ENCODE data around the gene SLC37A1.

SLC37A1 gene

GRCh38 chr21:42474043-42474831 is 39.4 kb upstream of the SLC37A1 start:
- Mint-ChIP-seq H3K4me3 (no peak overlapping the region), H3K9me3 (ENCODE audit: low read depth) (no peaks in the 10 kb centered on the region), H3K27me3 (no peaks in the 10 kb centered on the region), H3K36me3 (no peaks in the 10 kb centered on the region), H3K4me1 (ENCODE audit: low read depth) (no peaks in the 10 kb centered on the region), H3K27ac (no peak overlapping the region)

GRCh38 chr21:42475036-42475435 is 38.6 kb upstream of the SLC37A1 start:
- Mint-ChIP-seq H3K4me1 (ENCODE audit: low read depth) (no peaks in the 10 kb centered on the region), H3K9me3 (ENCODE audit: low read depth) (no peaks in the 10 kb centered on the region), H3K4me3 (no peak overlapping the region), H3K27me3 (no peaks in the 10 kb centered on the region), H3K36me3 (no peaks in the 10 kb centered on the region), H3K27ac (no peak overlapping the region)

- Mint-ChIP-seq H3K9me3 (ENCODE audit: low read depth) (no peaks in the 10 kb centered on the region), H3K27me3 (no peaks in the 10 kb centered on the region), H3K27ac (no peak overlapping the region), H3K4me3 (no peak overlapping the region), H3K36me3 (no peaks in the 10 kb centered on the region), H3K4me1 (ENCODE audit: low read depth) (no peaks in the 10 kb centered on the region)
These were observed 37.9 kb upstream of the SLC37A1 start for GRCh38 chr21:42475526-42476387.

DNA sequence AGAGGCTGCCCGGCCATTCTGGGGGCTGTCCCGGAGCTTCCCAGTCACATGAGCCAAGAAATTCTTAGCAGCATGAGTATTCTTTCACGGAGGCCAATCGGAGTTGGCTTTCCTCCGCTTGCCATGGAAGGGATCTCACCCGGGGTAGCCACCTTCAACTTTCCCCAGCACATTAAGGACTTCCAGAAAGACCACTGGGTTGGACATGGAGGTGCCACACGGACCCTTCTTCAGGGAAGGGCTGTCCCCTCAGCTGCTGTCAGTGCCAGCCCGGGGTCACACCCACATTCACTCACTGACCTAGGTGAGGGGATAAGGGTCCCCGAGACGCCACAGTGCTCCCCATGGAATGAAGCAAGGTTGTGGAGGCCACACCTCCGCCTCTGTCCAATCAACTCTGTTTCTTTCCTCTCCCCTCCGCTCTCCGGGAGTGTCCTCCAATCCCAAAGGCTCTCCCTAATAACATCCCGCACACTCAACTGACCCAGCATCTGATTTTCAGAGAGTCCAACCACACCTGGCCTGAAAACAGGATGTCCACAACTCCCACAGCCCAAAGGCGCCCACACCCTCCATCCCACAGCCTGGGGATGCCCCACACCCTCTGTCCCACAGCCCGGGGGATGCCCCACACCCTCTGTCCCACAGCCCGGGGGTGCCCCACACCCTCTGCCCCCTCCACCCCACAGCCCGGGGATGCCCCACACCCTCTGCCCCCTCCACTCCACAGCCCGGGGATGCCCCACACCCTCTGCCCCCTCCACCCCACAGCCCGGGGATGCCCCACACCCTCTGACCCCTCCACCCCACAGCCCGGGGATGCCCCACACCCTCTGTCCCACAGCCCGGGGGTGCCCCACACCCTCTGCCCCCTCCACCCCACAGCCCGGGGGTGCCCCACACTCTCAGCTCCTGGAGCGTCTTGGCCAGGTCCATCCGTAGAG is 37.0 kb upstream of the SLC37A1 start:
- Mint-ChIP-seq H3K36me3 (no peaks in the 10 kb centered on the region), H3K27me3 (no peaks in the 10 kb centered on the region), H3K27ac (no peak overlapping the region), H3K4me3 (no peak overlapping the region), H3K9me3 (ENCODE audit: low read depth) (no peaks in the 10 kb centered on the region), H3K4me1 (ENCODE audit: low read depth) (no peaks in the 10 kb centered on the region)

DNA sequence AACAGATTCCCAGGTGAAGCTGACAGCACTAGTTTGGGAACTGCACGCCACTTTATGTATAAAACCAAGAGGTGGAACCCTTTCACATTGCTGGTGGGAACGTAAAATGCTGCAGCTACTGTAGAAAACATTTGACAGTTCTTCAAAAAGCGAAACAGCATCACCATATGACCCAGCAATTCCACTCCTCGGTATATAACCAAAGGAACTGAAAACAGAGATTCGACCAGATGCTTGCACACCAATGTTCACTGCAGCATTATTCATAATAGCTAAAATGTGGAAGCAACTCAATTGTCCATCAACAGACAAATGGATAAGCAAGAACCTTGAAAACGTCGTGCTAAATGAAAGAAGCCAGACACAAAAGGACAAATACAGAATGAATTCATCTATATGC is 35.1 kb upstream of the SLC37A1 start:
- no peaks in the 10 kb centered on the region for H3K9me3 Mint-ChIP-seq (ENCODE audit: low read depth)
- H3K36me3 Mint-ChIP-seq, result no peaks in the 10 kb centered on the region
- H3K4me1 Mint-ChIP-seq (ENCODE audit: low read depth), result no peaks in the 10 kb centered on the region
- H3K4me3 Mint-ChIP-seq, result no peak overlapping the region
- no peaks in the 10 kb centered on the region for H3K27me3 Mint-ChIP-seq
- no peak overlapping the region for H3K27ac Mint-ChIP-seq

GRCh38 chr21:42479582-42479981 is 34.1 kb upstream of the SLC37A1 start:
- H3K27ac Mint-ChIP-seq, result no peak overlapping the region
- no peaks in the 10 kb centered on the region for H3K9me3 Mint-ChIP-seq (ENCODE audit: low read depth)
- H3K4me1 Mint-ChIP-seq (ENCODE audit: low read depth), result no peaks in the 10 kb centered on the region
- H3K36me3 Mint-ChIP-seq, result no peaks in the 10 kb centered on the region
- H3K4me3 Mint-ChIP-seq, result no peak overlapping the region
- H3K27me3 Mint-ChIP-seq, result no peaks in the 10 kb centered on the region

- Mint-ChIP-seq H3K27ac (no peak overlapping the region), H3K4me1 (ENCODE audit: low read depth) (no peaks in the 10 kb centered on the region), H3K36me3 (no peaks in the 10 kb centered on the region), H3K4me3 (no peak overlapping the region), H3K27me3 (no peaks in the 10 kb centered on the region), H3K9me3 (ENCODE audit: low read depth) (no peaks in the 10 kb centered on the region)
These were observed 32.9 kb upstream of the SLC37A1 start for GRCh38 chr21:42480736-42481135.

GRCh38 chr21:42481169-42481568 is 32.5 kb upstream of the SLC37A1 start:
- Mint-ChIP-seq H3K9me3 (ENCODE audit: low read depth) (no peaks in the 10 kb centered on the region), H3K27me3 (no peaks in the 10 kb centered on the region), H3K27ac (no peak overlapping the region), H3K4me3 (no peak overlapping the region), H3K36me3 (no peaks in the 10 kb centered on the region), H3K4me1 (ENCODE audit: low read depth) (no peaks in the 10 kb centered on the region)

DNA sequence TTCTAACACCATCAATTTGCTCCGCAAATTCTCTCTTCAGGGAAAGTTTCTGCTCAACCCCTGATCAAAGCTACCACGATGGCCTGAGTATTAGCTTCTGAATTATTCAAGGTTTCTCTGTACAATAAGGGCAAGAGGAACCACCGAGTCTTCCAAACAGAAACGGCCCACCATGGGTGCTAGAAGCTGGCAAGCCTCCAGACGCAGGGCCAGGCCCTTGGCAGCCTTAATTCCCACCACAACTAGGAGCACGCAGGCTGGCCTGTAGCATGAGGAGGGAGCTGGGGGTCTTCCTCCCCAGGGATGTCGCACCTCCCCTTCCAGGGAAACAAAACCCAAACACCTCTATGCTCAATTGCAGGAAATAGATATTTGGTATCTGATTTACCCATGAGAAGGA is 28.7 kb upstream of the SLC37A1 start:
- no peaks in the 10 kb centered on the region for H3K36me3 Mint-ChIP-seq
- no peak overlapping the region for H3K27ac Mint-ChIP-seq
- no peaks in the 10 kb centered on the region for H3K27me3 Mint-ChIP-seq
- H3K4me3 Mint-ChIP-seq, result no peak overlapping the region
- no peaks in the 10 kb centered on the region for H3K4me1 Mint-ChIP-seq (ENCODE audit: low read depth)
- no peaks in the 10 kb centered on the region for H3K9me3 Mint-ChIP-seq (ENCODE audit: low read depth)

DNA sequence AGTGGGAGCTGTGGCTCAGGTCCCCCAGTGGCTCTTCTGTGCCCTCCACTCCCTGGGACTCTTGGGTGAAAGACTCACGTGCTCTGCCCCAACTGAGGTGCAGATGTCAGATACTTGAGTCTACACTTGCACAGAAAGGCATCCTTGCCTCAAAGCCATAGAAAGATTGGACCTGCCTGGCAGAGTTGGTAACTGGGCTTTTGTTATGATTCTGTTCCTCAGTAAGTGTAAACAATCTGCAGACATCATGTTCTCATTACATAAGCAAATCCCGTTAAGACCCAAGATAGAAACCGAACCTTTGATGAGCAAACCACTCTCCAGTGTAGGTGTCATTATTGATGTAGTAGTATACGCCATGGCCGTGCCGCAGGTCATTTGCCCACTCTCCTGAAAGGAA is 27.6 kb upstream of the SLC37A1 start:
- Mint-ChIP-seq H3K27me3 (no peaks in the 10 kb centered on the region), H3K27ac (no peak overlapping the region), H3K36me3 (no peaks in the 10 kb centered on the region), H3K9me3 (ENCODE audit: low read depth) (no peaks in the 10 kb centered on the region), H3K4me3 (no peak overlapping the region), H3K4me1 (ENCODE audit: low read depth) (no peaks in the 10 kb centered on the region)

DNA sequence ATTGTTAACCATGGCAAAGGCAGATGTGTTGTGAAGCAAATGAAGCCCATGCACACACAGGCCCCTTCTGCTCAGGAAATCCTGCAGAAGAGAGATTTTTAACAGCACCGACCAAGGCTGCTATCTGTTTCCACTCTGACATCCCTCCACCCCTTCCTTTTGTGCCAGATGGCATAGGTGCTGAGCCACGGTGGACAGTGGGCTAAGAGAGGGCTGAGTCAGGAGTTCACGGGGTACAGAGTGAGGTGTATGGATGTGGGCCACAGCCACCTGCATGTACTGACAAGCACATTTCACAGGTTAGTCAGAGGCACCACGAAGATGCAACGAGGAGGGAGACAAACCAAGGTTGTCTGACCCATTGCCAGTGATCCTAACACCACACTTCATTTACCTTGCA is 27.1 kb upstream of the SLC37A1 start:
- no peaks in the 10 kb centered on the region for H3K36me3 Mint-ChIP-seq
- no peaks in the 10 kb centered on the region for H3K4me1 Mint-ChIP-seq (ENCODE audit: low read depth)
- no peaks in the 10 kb centered on the region for H3K27me3 Mint-ChIP-seq
- H3K27ac Mint-ChIP-seq, result no peak overlapping the region
- no peak overlapping the region for H3K4me3 Mint-ChIP-seq
- H3K9me3 Mint-ChIP-seq (ENCODE audit: low read depth), result no peaks in the 10 kb centered on the region

DNA sequence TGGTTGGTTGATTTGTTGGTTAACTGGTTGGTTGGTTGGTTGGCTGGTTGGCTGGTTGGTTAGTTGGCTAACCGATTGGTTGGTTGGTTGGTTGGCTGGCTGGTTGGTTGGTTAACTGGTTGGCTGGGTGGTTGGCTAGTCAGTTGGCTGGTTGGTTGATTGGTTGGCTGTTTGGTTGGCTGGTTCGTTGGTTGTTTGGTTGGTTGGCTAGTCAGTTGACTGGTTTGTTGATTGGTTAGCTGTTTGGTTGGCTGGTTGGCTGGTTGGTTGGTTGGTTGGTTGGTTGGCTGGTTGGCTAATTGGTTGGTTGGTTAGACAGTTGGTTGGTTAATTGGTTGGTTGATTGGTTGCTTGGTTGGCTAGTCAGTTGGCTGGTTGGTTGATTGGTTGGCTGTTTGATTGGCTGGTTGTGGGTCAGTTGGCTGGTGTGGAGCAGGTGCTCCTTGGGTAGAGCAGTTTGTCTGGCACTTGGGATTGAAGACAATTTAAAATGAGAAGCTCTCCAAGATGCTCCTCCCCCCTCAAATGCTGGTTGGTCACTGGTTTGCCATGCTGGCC is 24.6 kb upstream of the SLC37A1 start:
- H3K4me1 Mint-ChIP-seq (ENCODE audit: low read depth), result no peaks in the 10 kb centered on the region
- no peaks in the 10 kb centered on the region for H3K36me3 Mint-ChIP-seq
- no peaks in the 10 kb centered on the region for H3K27me3 Mint-ChIP-seq
- no peak overlapping the region for H3K4me3 Mint-ChIP-seq
- H3K9me3 Mint-ChIP-seq (ENCODE audit: low read depth), result no peaks in the 10 kb centered on the region
- H3K27ac Mint-ChIP-seq, result no peak overlapping the region

GRCh38 chr21:42489991-42490390 is 23.7 kb upstream of the SLC37A1 start:
- Mint-ChIP-seq H3K27me3 (no peaks in the 10 kb centered on the region), H3K36me3 (no peaks in the 10 kb centered on the region), H3K9me3 (ENCODE audit: low read depth) (no peaks in the 10 kb centered on the region)

GRCh38 chr21:42490720-42491119 is 22.9 kb upstream of the SLC37A1 start:
- H3K36me3 Mint-ChIP-seq, result no peaks in the 10 kb centered on the region
- no peaks in the 10 kb centered on the region for H3K27me3 Mint-ChIP-seq
- H3K4me1 Mint-ChIP-seq (ENCODE audit: low read depth), result peaks cover under 1% of the 10 kb centered on the region
- H3K27ac Mint-ChIP-seq, result no peak overlapping the region
- H3K4me3 Mint-ChIP-seq, result no peak overlapping the region
- H3K9me3 Mint-ChIP-seq (ENCODE audit: low read depth), result no peaks in the 10 kb centered on the region

More at GRCh38 chr21:42489991-42490390, 23.7 kb upstream of the SLC37A1 start:
- no peak overlapping the region for H3K27ac Mint-ChIP-seq
- no peak overlapping the region for H3K4me3 Mint-ChIP-seq
- no peaks in the 10 kb centered on the region for H3K4me1 Mint-ChIP-seq (ENCODE audit: low read depth)

Measured in activated naive CD8-positive, alpha-beta T cell (primary cell).